Lower leg skin (tissue), 3 donors: ENCODE results near the gene SORCS1.

ENCODE experiments used
- POLR2A ChIP-seq, 2 donors: fragments of 450-650 bp; IDR thresholded peaks; one replicate each; pipeline ENCODE4 v1.6.1; 2016 to 2017; ENCODE audit warnings: antibody characterized with exemption in 2 of 2, mild to moderate bottlenecking in 1 of 2, moderate library complexity in 1 of 2
- TF ChIP-seq, protein P1 (sequence below), 3 donors: fragments of 450-650 bp; IDR thresholded peaks; one replicate each; pipeline ENCODE4 v1.5.1; 2016; ENCODE audit warnings: antibody characterized with exemption in 3 of 3, mild to moderate bottlenecking in 3 of 3, moderate library complexity in 2 of 3

- TF ChIP-seq, protein P1, sequence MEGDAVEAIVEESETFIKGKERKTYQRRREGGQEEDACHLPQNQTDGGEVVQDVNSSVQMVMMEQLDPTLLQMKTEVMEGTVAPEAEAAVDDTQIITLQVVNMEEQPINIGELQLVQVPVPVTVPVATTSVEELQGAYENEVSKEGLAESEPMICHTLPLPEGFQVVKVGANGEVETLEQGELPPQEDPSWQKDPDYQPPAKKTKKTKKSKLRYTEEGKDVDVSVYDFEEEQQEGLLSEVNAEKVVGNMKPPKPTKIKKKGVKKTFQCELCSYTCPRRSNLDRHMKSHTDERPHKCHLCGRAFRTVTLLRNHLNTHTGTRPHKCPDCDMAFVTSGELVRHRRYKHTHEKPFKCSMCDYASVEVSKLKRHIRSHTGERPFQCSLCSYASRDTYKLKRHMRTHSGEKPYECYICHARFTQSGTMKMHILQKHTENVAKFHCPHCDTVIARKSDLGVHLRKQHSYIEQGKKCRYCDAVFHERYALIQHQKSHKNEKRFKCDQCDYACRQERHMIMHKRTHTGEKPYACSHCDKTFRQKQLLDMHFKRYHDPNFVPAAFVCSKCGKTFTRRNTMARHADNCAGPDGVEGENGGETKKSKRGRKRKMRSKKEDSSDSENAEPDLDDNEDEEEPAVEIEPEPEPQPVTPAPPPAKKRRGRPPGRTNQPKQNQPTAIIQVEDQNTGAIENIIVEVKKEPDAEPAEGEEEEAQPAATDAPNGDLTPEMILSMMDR (IDR thresholded peaks at IDR 0.05), result no peak
- TF ChIP-seq POLR2A (IDR thresholded peaks at IDR 0.05), result no peak
Observed at GRCh38 chr10:106592396-106592795, 572.1 kb downstream of the SORCS1 start.
